Activated CD8-positive, alpha-beta memory T cell treated with anti-CD3 and anti-CD28 coated beads for 4 hours (primary cell): ENCODE measurements around the gene FAF1.

Experiments used
- DNase-seq, 2 donors: peaks; one replicate each; pipeline ENCODE4 v3.0.0-alpha.2; 2020; ENCODE audit warnings: low read depth in 2 of 2

Gene FAF1

GRCh38 chr1:50702395-50702794 is 257.7 kb downstream of the FAF1 start:
- DNase-seq = no peak

- DNase-seq = no peak
Measured at GRCh38 chr1:50701706-50702317, 258.3 kb downstream of the FAF1 start.

DNA sequence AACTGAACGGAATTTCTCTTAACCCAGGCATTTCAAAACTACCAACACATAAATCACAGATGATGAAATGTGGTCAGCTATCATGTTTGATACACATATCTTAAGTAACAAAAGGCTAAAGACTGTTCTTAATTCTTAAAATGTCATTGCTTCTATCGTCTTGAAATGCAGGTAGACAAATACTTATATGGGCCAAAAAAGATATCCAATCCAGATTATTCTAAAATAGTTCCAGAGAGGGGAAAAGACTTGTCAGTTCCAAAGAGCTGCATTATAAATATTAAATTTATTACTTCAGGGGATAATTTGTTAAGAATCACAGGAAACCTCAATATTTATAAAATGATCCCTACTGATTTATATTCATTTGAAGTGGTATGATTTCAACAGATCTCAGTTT is 259.4 kb downstream of the FAF1 start:
- no peak for DNase-seq

DNA sequence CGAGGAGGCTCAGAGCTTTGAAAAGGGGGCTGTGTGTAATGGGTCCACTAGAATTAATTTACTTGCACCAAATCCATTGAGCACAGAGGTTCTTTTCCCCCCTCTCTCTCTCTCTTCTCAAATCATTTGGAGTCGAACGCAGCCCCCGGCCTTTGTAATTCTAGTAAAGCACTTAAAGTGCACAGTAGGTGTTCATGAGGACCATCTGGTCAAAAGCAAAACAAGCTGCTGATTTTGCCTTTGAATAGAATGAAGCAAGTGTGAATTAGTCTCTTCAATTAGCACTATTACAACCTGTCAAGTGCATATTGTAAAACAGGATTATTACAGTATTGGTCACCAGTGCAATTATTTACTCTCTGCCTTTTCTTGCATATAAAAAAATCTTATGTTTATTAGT is 259.9 kb downstream of the FAF1 start:
- DNase-seq = no peak

DNA sequence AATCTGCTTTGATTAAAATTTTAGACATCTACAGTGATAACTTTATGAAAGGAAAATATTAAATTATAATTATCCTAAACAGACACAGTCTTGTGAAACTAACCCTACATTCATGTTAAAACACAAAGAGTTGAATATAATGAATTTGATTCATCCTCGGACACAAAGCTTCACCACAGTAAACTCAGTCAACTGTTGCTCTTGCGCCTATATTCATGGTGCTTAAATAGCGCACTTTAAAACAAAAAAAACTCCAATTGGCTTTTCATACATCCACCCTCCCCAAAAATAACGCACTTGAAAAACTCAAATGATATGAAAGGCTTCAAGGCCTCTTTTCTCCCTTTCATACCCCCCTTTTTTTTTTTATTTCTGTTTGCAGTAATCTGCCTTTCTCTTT is 260.3 kb downstream of the FAF1 start:
- no peak for DNase-seq

DNA sequence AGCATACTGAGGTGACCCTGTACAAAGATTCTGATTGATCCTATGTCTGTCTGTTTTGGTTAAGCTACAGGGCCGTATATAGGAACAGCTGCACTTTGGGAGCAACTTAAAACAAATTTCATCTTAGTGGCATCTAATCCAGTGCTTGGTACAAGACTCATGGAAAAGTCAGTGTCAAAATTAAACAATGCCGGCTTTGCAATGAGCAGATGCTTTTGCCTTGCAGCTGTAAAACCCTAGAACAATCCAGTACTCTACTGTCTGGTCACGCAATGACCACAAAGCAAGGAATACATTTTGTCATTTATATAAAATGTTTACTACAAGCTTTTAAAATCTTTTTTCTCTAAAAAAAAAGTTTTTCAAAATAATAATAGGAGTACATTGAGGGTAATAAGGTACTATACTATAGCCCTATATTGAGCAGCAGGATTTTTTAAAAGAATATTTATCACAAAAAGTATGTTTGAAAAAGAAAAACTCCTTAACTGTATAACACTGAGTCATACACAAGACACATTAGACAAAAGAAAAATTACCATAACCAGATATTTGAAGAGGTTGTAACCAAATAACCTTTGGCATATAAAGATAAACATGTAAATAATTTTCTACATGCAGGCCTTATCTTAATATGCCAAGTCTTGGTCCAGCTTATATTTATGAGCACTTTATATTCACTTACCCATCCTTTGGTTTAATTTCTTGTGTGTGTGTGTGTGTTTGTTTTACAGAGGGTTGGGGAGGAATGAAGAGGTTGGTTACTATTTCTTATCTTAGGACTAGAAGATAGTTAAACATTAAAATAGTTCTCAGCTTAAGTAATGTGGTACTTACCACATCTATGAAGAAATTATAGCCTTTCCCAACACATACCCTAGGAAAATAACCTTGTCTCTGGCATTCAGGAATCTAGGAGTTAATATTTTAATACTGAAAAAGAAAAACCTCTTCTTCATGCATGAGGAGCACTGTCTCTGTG is 262.3 kb downstream of the FAF1 start:
- DNase-seq = no peak

DNA sequence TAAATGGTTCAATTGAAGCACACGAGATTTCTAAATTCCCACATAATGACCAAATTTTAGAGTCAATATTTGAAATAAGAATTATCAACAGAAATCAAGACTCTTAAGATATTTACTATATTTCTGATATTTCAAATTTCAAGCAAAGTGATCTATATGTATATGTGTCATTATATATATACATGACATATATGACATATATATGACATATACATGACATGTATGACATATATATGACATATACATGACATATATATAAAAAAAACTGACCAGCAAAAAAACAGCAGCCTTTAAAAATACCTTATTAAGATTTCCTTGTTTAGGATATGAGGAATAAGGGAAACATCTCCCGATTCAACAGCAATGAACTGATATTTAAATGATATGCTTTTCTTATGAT is 266.2 kb downstream of the FAF1 start:
- DNase-seq = no peak

- no peak for DNase-seq
Measured at GRCh38 chr1:50684185-50684584, 275.9 kb downstream of the FAF1 start.

GRCh38 chr1:50681931-50682330 is 278.1 kb downstream of the FAF1 start:
- DNase-seq = no peak

DNA sequence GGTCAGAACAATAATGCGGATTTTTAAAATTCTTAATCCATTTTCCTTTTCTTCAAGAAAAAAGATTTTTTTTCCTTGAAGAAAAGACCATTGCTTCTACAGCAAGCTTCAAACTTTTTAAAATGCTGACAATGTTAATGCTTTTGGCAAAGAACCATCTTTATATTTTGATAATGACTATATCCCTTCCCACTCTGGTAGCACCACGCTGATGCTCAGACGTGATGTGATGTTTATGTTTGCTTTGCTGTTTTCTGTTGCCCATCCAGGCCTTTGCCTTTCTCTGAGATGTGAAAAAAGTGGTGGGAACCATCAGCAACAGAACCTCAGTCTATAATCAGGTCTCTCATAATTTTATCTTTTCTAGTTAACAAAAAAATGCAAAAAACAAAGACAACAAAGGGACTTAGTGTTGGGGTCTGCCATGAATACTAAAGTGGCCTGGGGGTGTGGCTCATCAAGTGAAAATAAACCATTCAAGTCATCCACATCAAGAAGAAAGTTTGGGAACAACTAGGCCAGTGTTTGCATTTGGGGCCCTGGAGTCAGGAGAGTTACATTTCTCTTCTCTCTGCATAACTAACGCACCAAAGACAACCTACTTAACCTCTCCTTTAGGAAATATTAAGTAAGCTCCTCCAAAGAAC is 292.2 kb downstream of the FAF1 start:
- DNase-seq = no peak

DNA sequence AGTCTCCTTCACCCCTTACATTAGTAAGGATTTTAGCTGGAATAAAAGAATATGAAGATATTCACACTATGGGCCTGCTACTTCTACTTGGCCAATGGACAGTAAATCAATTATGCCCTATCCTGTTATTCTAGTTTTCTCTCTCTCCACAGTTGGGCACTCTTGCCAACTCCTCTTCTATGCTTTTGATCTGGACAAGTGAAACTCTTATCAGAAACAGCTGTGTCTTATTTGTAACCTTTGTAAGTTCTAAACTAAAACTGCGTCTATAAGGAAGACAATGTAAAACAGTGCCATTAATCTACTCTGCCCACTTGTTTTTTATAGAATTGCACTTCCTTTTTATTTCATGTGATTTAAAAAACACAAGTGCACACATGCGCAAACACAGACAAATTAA is 292.8 kb downstream of the FAF1 start:
- no peak for DNase-seq

DNA sequence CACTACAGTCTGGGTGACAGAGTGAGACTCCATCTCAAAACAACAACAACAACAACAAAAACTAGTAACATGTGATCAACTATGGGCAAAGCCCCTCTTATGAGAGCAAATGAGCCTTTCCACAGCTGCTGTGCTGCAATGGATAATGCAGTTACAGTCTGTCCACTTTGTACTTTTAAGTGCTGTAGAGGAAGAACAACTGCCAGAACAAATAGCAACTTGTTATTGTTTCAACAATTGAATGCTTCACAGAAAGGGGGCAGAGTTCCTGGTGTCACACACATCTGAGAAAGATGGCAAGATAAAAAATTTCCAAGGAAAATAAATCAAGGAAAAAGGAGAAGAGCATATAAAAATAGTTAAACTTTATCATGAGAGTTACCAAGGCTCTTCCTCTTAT is 293.2 kb downstream of the FAF1 start:
- no peak for DNase-seq

DNA sequence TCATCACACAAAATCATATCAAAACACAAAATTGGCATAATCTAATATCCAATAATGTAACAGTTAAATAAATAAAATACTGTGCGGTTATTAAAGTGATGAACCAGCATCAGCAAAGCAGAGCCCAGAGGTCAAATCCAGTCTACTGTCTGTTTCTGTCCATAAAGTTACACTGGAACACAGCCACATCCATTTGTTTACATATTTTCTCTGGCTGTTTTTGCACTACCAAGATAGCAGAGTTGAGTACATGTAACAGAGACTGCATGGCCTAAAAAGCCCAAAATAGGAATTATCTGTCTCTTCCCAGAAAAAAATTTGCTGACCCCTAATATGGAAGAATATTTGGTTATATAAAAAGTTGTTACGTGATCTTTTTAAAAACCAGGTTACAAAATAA is 294.7 kb downstream of the FAF1 start:
- DNase-seq = no peak

DNA sequence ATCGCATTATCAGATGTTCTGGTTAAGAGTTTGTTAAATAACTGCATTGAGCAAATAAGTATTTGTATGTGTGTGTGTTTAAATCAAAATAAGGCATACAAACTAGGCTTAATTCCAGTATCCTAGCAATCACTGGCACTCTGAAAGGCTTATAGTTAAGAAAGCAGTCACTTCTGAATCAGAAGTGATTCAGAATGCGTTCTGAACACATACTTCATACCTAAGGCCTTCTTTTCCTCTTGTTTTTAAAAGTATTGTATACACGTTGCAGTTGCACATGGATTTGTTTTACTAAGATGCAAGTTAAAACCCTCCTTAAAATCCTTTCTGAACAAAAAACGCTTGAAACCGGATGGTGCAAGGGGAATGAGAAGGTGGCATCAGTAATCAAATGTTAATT is 298.4 kb downstream of the FAF1 start:
- no peak for DNase-seq

DNA sequence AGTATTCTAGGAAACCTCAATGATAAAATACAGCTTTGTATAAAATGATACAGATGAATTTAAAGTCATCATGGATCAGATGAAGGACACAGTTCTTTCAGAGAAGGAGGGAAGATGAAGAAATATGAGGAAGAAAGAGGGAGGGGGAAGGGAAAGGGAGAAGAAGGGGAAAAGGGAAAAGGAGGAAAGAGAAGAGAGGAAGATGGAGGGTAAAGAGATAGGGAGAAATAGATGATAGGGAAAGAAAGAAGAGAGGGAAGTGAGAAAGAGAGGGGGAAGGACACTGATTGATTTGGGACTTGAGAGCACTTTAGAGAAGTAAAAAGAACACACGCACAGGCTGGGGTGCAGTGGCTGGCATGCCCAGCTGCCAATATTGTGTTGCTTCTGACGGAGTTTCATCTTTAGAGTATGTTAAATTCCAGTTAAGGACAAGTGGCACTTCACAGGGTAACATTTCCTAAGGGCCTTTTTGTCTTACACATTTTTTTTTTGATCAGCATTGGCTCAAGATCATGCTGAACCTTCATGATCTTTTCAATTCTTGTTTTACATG is 300.9 kb downstream of the FAF1 start:
- DNase-seq = no peak

DNA sequence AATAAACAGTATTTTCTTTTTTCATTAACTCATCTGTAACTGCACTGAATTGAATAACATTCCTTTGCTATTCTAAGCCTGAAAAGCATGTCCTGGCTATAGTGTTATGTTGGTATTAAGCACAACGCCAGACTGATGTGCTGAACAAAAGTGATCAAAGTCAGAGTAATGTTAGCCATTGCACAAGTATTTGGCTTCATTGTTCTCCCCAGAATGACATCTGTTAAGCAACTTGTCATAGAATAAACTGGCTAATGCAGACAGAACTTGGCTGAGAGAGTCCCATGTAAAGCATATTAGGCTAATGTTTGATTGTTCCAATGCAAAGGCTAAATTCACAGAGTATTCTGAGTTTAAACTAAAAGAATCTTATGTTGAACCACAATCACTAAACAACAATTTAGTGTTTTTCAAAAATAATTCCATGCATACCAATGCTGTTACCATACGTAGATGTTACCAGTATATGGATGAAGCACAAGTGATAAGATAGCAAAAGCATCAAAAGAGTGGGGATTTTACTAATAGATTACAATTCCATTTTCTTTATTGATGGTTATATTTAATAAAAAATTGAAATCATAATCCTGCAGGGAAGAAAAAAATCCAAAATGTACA is 301.5 kb downstream of the FAF1 start:
- DNase-seq = no peak

- DNase-seq = no peak
Measured at GRCh38 chr1:50656931-50657330, 303.1 kb downstream of the FAF1 start.

DNA sequence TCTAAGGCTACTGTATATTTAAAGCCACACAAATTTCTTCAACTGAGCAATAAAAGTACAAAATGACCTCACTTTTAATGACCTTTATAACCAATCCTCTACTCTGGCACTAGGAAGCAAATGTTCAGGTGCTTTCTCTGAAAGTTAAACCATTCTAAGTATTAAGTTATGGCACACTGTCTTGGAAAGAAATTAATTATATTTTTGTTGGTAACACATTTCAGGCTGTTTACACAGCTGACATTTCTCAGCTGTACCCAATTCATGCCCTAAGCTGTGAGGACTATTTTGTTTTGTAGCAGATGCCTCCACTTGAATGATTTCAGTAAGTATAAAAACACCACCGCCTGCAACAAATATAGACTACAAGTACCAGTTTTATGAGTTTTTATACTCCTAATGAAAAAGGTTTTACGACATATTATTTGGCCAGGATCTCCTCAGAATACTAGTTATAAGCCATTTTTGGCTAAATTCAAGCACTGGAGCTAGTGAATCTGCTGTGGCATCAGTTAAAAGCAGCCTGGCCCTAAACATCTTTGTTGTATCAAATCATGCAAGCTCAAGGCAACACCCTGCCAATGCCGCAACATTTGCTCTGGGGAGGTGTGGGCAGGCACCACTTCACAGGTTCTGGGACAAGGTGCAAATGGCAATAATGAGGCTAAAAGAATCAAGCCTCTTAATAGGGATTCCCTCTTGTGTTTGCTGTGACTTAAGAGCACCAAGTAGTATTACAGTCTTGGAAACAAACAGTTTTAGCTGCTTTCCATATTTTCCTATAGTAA is 308.4 kb downstream of the FAF1 start:
- DNase-seq = no peak

- DNase-seq = no peak
Measured at GRCh38 chr1:50646526-50646925, 313.5 kb downstream of the FAF1 start.

GRCh38 chr1:50645139-50645538 is 314.9 kb downstream of the FAF1 start:
- DNase-seq = no peak

- no peak for DNase-seq
Measured at GRCh38 chr1:50644447-50645105, 315.5 kb downstream of the FAF1 start.
